HCT116 (cell line): ENCODE measurements around the gene KRTAP10-11.

Source experiments
- POLR2A ChIP-seq: IDR thresholded peaks from 2 replicates; pipeline ENCODE4 v1.7.0; 2011; ENCODE audit warnings: borderline replicate concordance; ENCODE audit not compliant: insufficient read depth, insufficient read length; ENCODE audit errors: extremely low read depth
- YY1 ChIP-seq: IDR thresholded peaks from 2 replicates; pipeline ENCODE4 v1.6.1; 2011; ENCODE audit warnings: low read length, low read depth, moderate library complexity, mild to moderate bottlenecking; ENCODE audit not compliant: insufficient replicate concordance; ENCODE audit errors: extremely low read depth
- TF ChIP-seq, protein P1 (sequence below): IDR thresholded peaks from 2 replicates; pipeline ENCODE4 v1.6.1; 2012
- TF ChIP-seq, protein P2 (sequence below): IDR thresholded peaks from 2 replicates; pipeline ENCODE4 v1.6.1; 2012
- TF ChIP-seq, protein P3 (sequence below), 3 experiments: fragments of 200-600 bp in 1 of 3; sonication (generic) in 1 of 3; IDR thresholded peaks in 2 of 3; conservative IDR thresholded peaks in 1 of 3; 2 replicates each; pipeline ENCODE4 v1.5.1; 2012 to 2017; ENCODE audit warnings: low read depth in 2 of 3, low read length in 2 of 3, antibody characterized with exemption in 1 of 3, borderline replicate concordance in 1 of 3, control low read depth in 1 of 3, mild to moderate bottlenecking in 1 of 3, mixed read lengths in 1 of 3, mixed run types in 1 of 3, moderate library complexity in 1 of 3; ENCODE audit not compliant: insufficient read depth in 1 of 3

DNA sequence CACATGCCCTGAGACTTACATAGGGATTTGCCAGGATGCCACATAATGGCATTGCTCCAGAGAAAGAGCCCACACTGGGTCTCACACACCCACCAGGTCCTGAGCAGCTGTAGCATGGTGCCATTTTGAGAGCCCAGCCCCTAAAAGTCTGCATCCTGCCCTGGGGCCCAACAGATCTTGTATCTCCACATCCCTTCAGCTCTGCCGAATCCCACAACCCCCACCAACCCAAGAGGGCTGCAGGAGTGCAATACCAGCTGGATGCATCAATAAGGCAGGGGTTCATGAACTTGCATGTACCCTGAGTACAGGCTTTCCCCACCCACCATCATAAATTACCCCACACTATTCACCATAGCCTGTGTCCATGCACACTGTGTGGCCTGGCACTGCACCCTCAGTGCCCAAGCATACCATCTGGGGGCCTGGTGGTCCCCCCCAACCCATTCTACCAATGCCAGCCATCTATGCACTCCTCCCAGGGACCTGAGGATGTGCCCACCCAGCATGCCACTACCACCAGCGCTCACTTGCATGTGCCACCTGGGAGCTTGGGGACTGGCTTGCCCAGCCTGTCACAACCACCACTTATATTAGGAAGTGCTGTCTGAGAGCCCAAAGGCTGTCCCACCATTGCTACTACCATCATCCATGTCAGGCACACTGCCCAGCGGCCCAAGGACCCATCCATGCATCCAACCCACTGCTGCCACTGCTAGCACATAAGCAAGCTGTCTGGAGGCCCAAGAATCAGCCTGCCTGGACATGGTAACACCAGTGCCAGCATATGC lies 24.6 kb downstream of the KRTAP10-11 start:
- TF ChIP-seq, protein P1, sequence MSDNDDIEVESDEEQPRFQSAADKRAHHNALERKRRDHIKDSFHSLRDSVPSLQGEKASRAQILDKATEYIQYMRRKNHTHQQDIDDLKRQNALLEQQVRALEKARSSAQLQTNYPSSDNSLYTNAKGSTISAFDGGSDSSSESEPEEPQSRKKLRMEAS: no peak
- TF ChIP-seq, protein P2, sequence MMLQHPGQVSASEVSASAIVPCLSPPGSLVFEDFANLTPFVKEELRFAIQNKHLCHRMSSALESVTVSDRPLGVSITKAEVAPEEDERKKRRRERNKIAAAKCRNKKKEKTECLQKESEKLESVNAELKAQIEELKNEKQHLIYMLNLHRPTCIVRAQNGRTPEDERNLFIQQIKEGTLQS: no peak
- TF ChIP-seq, protein P3, sequence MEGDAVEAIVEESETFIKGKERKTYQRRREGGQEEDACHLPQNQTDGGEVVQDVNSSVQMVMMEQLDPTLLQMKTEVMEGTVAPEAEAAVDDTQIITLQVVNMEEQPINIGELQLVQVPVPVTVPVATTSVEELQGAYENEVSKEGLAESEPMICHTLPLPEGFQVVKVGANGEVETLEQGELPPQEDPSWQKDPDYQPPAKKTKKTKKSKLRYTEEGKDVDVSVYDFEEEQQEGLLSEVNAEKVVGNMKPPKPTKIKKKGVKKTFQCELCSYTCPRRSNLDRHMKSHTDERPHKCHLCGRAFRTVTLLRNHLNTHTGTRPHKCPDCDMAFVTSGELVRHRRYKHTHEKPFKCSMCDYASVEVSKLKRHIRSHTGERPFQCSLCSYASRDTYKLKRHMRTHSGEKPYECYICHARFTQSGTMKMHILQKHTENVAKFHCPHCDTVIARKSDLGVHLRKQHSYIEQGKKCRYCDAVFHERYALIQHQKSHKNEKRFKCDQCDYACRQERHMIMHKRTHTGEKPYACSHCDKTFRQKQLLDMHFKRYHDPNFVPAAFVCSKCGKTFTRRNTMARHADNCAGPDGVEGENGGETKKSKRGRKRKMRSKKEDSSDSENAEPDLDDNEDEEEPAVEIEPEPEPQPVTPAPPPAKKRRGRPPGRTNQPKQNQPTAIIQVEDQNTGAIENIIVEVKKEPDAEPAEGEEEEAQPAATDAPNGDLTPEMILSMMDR (IDR thresholded peaks at IDR 0.05 in 2 of 3, conservative IDR thresholded peaks at IDR 0.05 in 1 of 3; ENCODE audit: borderline replicate concordance in 1 of 3, insufficient read depth in 1 of 3, low read depth in 2 of 3, low read length in 2 of 3): no peak
- TF ChIP-seq YY1 (no peak), POLR2A (no peak)
